ENCODE measurements around the gene NT5C1A.

DNA sequence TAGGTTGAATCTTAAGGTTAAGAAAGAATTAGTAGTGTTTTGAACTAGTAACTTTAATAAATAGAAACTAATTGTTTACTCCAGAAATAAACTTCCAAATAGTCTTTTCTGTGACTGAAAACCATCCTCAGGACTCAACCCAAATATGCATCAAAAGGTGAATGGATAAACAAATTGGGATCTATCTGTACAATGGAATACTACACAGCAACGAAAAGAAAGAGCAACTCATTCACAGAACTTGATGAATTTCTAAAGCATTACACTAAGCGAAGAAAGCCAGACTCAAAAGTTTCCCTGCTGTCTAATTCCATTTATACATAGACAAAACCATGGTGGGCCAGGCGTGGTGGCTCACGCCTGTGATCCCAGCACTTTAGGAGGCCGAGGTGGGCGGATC lies 57.4 kb downstream of the NT5C1A start:
- TF ChIP-seq CTCF (IDR thresholded peaks at IDR 0.05) (no peak), POLR2AphosphoS5 (IDR thresholded peaks at IDR 0.05) (no peak), POLR2A (IDR thresholded peaks at IDR 0.05) (no peak)

Data from breast epithelium (tissue), 3 donors.